ELR (cell line): Measurements from ENCODE around the gene RGS6.

Experiments
- DNase-seq: peaks from one replicate; pipeline ENCODE4 v3.0.0-alpha.2; 2015; ENCODE audit warnings: low read depth

RGS6 gene

GRCh38 chr14:71947947-71948500, 15.8 kb downstream of the RGS6 start:
- no peak for DNase-seq

DNA sequence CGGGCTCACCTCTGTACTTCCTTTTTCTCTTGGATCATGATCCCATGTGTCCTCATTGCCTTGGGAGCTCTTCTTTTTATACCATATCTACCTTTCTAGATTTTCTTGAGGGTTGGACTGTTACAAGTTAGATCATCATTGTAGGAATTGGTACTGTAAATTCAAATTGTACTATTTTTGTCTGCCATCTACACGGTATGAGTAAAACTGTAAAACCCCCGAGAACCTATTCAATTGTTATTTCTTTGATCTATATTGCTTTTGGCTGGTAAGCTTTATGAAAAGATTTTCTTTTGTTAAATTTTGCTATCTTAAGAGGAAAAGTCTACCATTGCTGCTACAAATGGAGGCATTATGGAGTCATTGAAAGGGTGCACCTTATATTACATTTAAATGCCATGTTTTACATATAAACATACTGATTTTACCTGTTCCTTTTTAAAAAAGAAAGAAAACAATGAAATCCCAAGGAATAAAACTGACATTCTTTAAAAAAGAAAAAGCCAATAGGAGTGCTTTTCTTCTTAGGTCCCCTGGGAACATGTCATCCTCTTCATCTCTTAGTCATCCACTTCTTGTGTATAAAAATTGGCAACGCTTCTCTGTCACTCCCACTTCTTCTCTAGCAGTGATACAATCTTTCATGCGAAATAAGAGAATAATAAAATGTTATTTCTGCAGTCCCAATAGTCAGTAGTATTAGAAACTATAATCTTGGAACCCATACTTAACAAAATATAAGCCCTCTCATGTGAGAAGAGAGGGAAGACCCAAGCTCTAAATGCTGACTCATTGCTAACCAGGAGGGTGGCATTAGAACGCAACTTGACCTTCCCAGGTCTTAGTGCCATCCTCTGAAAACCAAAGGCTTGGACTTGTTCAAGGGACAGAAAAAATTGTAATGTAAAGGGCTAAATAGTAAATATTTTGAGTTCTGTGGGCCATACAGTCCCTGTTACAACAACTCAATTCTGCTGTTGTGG, 20.4 kb downstream of the RGS6 start:
- no peak for DNase-seq

DNA sequence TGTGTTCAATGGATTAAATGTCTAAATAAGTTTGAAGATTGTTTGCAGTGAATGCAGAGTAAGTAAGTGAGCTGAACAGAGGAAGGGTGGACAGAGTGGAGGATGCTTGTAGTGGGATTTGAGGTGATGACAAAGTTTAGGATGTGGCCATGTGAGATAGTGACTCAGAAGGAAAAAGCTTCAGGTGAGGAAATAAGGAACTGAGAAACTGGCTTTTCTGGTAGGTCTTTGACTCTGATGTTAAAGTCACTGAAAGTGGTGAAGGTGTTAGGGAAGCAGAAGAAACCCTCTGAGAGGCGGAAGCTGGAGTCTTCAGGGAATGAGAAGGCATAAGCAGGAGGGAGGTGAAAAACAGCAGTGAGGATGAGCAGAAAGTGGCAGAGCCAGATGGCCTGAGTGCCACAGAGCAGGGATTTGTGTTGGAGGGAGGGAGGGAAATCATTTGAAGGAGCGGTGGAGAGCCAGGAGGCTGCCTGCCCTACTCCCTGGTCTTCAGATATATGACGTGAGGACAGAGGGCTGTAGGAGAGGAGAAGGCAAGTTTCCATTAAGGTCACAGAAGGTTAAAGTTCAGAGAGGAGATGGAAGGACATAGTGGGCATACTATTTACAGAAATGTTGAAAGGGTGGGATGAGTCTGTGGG, 24.8 kb downstream of the RGS6 start:
- no peak for DNase-seq

DNA sequence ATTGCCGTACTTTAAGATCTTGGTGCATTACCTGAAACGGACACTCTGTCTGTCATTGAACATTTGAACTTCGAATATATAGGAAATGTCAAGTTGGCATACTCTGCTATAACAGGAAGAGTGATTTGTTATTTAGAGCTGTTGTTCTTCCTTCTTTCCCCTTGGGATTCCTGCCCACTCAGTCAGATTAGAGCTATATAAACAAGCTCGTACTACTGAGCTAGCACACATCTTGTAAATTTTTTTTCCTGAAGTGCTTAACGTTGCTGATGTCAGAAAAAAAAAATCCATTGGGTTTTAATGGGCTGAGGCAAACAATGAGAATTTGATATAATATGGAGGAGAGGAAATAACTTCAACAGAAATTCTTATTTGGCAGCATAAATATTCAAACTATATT, 26.8 kb downstream of the RGS6 start:
- DNase-seq: no peak

DNA sequence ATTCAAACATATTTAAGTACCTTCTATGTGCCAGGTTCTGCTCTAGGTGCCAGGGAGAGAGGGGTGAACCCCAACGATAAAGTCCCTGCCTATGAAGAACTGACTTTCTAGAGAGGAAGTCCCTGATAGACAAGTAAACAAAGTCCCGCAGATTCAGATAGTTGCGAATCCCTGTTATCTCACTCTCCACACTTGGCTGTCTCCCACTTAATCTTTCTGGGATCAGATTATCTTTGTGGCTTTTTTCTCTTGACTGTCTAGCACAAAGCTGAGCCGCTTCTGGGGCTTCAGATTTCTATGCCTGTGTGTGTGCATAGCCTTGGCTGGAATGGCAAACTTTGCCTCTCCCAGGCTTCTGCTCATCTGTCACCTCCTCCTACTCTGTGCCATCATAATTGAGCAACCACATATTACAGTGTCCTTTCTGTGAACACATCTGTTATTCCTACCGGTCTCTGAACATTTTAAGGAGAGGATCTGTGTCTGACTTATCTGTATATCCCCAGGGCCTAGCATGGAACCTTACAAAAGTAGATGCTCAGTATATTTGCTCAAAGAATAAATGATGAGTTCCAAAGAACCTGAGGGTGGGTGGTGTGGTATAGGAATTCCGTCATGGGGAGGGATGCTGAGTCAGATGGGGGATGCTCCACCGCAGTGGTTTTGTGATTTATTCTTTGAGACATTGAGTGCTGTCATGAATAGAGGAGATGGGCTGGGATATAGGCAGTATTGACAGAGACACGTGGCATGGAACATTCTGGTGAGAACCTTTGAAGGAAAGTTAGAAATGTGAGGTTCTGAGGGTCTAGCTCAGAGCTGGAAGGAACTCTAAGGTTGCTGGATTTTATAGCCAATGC, 28.5 kb downstream of the RGS6 start:
- no peak for DNase-seq

DNA sequence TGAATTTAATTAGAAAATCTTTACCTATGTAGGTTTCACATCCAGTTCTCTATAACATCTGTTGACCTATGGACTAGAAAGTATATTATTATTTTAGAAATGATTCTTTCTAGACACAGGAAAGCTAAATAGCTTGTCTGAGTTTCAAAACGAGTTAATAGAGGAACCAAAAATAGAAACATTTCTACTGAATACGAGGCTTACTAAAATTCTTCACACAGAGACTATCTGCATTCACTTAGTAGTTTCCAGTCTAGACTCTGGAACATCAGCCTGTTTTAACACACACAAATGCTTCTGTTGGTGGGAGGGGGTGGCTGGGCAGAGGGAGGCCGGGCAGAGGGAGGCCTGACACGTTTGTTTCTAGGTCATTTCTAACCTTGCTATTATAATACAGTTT, 29.7 kb downstream of the RGS6 start:
- no peak for DNase-seq

DNA sequence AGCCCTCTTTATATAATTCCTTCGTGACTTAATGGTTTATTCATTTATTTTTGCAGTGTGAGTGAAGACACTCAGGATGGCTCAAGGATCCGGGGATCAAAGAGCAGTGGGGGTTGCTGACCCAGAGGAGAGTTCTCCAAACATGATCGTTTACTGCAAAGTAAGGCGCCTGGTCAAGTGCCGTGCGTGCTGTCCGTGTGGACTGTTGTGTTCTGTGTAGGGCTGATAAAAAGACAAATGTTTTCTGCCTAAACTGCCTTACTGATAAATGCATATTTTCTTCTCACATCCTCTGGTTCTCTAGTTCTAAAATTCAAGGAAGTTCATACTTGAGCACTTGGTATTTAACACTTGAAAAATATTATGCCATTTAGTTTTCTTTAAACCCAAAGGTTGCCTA, 32.5 kb downstream of the RGS6 start:
- no peak for DNase-seq

- DNase-seq: no peak
Measured at GRCh38 chr14:71966528-71966927, 34.3 kb downstream of the RGS6 start.

- no peak for DNase-seq
Measured at GRCh38 chr14:71967704-71968103, 35.5 kb downstream of the RGS6 start.

GRCh38 chr14:71970272-71970671, 38.0 kb downstream of the RGS6 start:
- no peak for DNase-seq

DNA sequence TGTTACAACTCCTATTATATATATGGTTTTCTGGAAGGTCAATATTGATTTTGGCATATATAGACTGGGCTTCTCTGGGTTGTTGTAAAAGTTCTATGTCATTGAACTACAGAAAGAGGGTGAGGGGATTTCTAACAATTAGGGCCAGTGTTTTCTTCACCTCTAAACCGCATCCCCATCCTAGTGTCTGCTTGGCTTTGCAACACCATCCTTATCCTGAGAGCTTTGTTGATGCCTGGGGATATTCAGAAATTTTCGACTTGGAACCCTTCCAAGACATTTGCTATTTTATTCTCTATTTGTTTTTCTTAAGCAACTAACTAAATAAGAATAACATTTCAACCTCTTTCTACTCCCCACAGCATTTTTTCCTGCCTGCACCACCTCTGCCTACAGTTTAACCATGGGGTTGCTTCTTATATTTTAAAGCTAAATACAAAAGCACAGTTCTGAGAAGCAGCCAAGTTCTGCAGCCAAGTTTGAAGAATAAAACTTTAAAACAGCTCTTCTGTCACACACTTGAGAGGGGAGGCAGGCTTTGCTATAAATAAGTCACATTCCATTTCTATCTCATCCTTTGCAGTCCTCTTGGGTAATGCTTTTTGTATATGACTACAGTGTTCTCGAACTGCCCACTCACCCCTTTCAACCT, 53.4 kb downstream of the RGS6 start:
- no peak for DNase-seq

DNA sequence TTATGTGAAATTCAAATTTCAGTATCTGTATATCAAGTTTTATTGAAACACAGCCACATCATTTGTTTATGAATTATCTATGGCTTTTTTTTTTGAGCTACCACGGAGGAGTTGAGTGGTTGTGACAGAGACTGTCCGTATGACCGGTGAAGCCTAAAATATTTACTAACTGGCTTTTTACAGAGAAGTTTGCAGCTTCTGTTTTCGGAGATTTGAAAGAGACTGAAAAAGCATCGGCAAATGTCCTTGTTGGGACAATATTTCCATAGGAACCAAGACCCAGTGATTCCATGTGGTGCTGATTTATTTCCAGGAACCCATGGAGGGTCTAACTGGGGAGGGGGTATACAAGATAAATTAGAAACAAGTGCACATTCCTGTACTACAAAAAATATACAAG, 56.2 kb downstream of the RGS6 start:
- DNase-seq: no peak

- no peak for DNase-seq
Measured at GRCh38 chr14:71988939-71989338, 56.7 kb downstream of the RGS6 start.

DNA sequence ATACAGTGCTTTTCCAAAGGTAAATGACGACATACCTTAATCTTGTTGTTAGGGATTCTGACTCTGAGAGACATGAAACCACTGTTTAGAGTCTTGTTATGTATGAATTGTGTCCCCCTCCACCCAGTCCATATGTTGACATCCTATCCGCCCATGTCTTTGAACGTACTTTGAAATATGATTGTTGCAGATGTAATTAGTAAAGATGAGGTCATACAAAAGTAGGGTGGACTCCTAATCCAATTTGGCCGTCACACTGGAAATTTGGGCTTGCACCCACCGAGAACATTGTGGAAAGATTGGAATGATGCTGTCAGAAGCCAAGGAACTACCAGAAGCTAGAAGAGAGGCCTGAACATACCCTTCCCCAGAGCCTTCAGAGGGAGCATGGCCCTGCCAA, 62.2 kb downstream of the RGS6 start:
- no peak for DNase-seq

- no peak for DNase-seq
Measured at GRCh38 chr14:71995741-71996140, 63.5 kb downstream of the RGS6 start.

DNA sequence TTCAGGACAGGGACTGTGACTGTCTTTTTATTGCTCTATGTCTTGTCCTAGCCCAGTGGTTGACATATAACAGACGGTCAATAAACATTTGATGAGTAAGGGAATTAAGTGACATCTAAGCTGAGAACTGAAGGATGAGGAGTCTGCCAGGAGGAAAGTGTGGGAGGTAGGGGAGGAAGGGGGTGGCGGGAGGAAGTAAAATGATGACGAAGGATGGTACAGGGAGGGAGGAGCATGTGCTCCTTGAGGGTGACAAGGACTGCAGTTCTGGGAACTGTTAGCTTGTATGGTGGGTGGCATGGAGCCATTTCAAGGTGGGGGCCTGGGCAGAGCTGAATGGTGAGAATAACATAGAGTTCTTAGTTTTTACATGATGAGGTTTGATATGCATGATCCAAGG, 64.4 kb downstream of the RGS6 start:
- no peak for DNase-seq

- DNase-seq: no peak
Measured at GRCh38 chr14:72000907-72001306, 68.7 kb downstream of the RGS6 start.

DNA sequence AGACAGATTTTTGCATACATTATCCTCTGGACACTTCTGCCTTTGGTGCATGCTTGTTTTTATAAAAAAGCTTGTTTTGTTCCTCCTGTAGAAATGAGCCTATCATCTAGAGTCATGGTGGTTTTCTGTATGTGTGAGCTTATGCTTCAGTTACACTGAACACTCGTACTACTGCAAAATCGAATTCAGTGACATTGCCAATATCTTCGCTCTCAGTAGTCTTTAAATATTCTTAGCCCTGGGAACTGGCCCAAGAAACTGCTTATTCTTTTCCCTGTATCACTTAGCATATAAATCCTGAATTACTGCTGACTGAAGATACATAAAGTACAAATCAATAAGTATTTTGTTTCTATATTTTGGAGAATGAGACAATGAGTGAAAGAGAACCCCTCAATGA, 70.5 kb downstream of the RGS6 start:
- DNase-seq: no peak

- DNase-seq: no peak
Measured at GRCh38 chr14:72008666-72009065, 76.4 kb downstream of the RGS6 start.

DNA sequence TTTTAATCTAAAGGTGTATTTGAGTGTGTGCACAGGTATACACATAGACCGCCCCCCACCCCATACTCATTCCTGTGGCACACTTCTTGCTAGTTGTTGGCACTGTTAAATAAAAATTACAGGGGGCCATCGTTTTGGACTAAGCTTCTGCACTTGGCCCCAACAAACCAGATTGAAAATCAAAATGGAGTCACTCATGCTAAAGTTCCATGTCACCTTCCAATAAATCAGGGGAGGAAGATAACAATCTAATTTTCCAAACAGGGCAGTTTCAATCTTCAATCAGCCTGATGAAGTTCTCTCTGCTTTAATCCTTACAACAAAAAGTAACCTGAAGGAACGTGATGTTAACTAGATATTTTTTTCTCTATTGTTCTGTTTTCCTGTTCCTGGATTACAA, 78.2 kb downstream of the RGS6 start:
- no peak for DNase-seq

DNA sequence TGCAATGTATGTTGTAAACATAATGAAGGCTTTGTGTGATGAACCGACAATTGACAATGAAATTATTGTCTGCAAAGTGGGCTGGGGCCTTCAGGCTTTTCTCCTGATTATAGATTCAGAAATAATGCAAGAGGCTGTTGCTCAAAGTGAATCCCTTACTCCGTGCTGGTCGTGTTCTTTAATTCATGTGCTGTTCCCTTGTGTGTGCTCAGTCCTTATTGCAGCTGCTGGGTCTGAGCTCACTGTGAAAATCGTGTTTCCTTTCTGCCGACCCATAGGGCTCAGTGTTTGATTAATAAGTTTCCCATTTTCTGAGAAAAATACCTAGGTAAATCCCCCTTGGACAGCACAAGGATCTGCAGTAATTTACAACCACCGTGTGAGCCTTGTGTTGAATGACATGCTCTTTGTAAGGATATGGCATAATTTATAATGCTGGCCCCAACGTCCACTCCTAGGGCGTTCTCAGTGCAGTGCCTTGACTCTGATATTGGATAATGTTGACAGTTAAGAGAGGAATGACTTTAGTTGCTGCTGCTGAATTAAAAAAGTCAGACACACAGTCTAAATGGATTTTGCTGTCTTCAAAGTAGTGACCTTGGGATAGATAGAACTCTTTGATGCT, 81.6 kb downstream of the RGS6 start:
- DNase-seq: no peak
